CMK (cell line): ENCODE measurements around the gene SORCS2.
"Not testable (repeated sequence)": the region's sequence is repeated elsewhere in the genome, so short reads cannot be mapped to it uniquely, and the experiment has no call there.

Experiments used
- DNase-seq: peaks from one replicate; pipeline ENCODE4 v3.0.0-alpha.2; 2010; ENCODE audit warnings: low read depth

Gene SORCS2

DNA sequence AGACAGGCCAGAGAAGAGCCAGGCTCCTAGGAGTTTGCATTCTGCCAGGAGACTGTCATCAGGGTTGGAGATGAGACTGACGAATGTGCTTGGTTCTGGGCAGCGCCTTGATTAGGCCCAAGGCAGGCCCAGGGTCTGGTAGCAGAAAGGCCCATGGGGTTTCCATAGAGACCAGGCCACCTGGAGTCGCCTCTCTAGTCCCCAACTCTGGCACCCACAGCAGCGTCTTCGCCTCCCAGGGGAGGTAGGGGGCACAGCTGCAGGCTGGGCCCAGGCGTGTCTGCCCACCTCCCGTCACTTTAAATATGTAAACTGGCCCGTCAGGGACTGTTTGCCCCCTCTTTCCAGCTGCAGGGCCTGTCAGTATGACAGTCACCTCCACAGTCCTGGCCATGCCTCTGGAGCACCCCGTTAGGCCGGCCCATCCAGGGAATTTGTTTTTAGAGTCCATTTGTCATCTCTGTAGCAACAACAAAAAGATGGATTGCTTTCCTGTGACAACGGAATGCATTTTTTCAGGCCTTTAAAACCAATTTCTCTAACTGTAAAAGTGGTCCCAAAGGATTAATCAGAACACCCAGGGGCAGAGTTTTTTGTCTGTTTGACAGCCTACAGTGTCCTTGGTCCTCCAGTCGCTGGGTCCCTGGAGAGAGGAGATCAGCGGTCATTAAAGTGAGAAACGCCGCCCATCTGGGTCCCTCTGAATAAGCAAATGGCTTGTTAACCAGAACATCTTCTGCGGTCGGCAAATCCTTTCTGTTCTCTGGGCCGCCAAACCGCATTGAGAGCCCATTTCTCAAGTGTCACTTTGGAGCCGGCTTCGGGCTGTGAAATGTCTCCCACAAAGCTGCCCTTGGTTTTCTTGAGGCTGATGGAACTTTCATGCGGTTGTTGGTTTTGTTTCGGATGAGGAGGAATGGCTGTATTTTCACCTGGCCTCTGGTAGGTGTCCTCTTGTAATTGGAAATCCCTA lies 395.4 kb downstream of the SORCS2 start:
- no peak for DNase-seq

DNA sequence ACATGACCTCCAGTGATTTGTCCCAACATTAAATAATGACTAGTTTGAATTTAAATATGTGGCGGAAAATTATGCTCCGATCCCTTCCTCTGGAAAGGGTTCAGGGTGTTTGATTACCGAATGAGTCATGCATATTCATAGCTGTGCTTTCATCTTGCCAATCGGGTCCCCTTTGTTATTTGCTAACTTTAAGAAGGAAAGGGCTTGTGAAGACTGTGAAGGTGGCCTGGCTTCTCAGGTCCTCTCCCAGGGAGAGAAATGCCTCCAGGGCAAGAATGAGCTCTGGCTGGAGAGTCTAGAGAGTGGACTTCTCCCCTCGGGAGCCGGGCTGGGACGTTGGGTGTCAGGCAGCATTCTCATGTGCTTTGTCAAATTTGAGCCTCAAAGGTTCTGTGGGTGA lies 397.9 kb downstream of the SORCS2 start:
- DNase-seq: no peak

DNA sequence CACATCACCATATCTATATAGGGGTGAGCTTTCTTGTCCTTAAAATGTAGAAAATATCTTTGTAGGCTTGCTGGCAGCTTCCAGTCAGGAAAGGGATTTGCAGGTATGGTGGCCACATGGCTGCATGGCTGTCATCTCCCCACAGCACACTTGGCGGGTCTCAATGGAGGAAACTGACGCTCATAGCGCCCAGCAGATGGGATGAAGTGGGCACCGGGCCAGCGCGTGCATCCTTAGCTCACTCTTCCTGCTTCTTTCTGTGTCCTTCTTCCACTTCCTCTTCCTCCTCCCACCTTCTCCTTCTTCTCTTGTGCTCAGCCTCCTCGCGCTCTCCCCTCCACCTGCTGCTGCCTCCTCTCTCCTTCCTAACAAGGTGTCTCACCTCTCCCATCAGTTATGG lies 398.6 kb downstream of the SORCS2 start:
- no peak for DNase-seq

DNA sequence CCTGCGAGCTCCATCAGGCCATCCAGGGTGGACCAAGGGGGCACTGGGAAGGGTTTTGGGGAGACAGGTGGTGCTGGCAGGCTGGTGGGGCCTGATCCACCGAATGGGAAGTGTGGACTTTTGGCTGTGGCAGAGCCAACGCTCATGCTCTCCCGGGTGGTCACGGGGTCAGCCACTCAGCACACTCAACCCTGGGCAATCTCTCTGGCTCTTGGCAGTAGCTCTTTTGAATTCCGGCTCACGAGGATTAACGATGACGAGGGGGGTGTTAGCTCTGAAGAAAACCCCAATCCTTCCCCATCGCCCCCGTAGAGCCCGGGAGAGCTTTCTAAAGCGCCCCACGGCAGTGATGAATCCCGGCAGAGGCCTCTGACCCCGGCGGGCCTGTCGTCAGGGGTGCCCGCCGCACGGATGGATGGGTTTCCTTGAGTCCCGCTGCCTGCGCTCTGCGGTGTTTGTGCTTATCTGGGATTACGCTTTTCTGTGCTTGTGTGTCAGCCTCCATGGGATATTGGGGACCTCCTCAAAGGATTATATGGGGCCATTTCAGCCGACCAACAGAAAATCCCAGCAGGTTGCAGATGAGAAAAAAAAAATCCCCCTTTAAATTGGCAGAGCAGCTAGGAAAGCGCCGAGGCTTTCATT lies 399.2 kb downstream of the SORCS2 start:
- DNase-seq: no peak

DNA sequence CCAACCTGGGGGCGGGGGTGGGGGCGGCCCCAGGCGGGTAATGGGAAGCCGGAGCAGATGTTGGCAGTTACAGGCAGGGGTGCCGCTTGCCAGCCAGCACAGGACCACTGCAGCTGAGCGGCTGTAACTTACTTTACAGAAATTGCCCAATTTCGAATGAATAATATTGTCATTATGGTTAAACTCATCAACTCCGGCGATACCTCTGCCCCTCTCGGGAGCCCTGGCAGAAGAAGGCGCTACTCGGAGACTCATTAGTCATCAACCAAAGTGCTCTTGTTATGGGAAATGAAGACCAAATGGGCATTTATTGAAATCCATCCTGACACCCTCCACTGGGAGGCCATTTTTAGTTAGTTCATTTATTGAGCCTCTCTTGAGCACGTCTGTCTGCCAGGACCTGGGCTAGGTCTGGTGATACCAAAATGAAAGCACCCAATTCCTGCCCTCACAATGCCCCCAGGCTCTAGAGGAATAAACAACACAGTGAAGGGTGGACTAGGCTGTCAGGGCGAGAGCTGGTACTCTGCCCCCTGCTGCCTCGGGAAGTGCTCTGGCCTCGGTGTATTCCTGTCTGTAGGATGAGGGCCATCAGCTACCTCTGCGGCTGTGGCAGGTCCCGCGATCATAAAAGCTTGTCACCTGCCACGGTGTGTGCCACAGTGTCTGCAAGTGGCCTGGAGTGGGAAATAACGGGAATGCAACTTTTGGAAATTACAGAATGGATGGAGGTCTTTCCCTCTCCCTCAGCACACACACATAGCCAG lies 401.5 kb downstream of the SORCS2 start:
- DNase-seq: no peak

DNA sequence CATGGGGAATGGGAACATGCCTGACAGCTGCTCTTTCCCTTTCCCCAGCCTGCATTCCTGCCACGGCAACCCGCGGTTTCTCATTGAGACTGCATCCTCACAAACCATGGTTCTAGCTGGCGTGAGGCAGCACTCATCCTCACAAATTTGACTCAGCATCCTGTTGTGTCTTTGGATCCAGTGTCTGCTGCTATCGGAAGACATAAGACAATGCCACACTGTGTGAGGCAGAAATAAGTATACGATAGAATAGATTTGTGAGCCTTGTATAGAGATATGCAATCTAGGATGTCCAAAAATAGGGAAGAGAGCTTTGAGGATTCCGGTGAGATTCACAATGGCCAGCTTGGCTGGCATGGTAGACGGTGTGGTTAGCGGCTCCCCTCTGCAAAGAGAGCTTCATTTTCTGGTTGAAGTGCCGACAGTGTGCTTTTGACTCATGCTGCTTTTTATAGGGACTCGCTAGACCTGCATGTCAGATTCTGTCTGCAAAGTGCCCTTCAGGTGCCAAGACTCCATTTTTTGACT lies 403.7 kb downstream of the SORCS2 start:
- DNase-seq: no peak

DNA sequence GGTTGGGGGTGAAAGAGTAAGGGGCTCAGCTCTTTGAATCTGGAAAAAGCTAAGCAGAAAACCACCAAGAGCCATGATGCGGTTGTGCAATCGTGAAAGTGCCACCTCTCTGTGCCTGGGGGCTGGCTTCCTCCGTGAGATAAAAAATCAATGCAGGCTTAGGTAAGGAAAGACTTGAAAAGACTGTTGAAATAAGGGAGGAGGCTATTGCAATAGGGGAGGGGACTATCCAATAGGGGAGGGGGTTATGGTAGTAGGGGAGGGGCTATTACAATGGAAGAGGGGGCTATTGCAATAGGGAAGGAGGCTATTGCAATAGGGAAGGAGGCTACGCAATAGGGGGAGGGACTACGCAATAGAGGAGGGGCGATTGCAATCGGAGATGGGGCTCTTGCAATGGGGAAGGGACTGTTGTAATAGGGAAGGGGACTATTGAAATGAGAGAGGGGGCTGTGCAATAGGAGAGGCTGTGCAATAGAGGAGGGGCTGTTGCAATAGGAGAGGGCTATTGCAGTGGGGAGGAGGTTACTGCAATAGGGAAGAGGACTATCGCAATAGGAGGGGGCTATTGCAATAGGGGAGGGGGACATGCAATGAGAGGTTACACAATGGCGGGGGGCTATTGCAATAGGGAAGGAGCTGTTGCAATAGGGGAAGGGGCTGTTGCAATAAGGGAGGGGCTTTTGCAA lies 404.7 kb downstream of the SORCS2 start:
- no peak for DNase-seq

DNA sequence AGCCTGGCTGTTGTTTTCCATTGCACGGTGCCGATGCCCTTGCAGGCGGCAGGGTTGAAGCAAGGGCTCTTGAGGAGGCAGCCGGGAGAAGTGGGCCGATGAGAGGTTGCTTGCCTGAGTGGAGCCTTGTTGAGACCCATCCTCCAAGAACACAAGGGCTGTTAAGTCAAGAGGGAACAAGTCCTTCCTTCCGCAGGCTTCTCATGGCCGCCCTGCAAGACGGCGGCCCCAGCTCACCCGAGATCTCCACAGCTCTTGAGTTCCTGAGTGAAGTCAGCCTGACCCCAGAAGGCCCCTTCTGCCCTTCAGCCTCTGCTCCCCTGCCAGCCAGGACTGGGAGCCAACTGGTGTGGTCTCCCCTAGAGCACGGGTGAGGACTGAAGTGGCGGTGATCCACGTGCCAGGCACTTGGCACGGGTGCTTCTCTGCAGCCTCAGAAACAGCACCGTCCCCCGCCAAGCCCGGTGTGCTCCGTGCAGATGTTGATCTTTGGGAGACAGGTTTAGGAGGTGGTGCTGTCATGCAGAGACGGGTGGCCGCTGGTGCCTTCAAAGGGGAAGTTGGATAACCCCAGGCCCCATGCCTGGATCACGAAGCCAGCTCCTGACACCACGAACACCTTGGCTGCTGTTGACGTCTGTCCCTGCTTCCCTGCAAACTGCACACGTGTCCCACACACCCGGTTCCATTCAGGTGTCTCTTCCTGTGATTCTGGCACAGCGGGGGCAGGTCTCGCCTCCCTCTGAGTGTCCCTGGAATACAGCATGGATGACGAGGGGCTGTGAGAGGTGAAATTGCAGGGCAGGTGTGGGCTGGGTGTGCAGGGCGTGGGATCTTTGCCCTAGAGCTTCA lies 406.8 kb downstream of the SORCS2 start:
- DNase-seq: no peak

DNA sequence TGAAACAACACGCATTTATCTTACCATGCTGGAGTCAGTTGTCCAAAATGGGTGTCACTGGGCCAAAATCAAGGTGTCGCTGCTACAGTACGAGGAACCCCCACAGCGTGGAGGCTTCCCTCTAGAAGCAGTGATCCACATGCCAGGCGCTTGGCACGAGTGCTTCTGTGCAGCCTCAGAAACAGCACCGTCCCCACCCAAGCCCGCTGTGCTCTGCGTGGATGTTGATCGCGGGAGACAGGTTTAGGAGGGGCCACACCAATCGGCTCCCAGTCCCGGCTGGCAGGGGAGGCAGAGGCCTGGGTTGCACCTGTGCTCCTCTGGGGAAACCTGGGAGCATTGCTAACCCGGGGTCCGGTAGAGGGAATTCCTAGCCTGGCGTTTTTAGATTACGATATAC lies 407.9 kb downstream of the SORCS2 start:
- DNase-seq: no peak

DNA sequence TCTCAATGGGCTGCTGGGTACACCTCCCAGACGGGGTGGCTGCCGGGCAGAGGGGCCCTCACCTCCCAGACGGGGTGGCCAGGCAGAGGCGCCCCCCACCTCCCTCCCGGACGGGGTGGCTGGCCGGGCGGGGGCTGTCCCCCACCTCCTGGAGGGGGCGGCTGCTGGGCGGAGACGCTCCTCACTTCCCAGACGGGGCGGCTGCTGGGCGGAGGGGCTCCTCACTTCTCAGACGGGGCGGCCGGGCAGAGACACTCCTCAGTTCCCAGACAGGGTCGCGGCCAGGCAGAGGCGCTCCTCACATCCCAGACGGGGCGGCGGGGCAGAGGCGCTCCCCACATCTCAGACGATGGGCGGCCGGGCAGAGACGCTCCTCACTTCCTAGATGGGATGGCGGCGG lies 409.8 kb downstream of the SORCS2 start:
- DNase-seq: not testable (repeated sequence)

DNA sequence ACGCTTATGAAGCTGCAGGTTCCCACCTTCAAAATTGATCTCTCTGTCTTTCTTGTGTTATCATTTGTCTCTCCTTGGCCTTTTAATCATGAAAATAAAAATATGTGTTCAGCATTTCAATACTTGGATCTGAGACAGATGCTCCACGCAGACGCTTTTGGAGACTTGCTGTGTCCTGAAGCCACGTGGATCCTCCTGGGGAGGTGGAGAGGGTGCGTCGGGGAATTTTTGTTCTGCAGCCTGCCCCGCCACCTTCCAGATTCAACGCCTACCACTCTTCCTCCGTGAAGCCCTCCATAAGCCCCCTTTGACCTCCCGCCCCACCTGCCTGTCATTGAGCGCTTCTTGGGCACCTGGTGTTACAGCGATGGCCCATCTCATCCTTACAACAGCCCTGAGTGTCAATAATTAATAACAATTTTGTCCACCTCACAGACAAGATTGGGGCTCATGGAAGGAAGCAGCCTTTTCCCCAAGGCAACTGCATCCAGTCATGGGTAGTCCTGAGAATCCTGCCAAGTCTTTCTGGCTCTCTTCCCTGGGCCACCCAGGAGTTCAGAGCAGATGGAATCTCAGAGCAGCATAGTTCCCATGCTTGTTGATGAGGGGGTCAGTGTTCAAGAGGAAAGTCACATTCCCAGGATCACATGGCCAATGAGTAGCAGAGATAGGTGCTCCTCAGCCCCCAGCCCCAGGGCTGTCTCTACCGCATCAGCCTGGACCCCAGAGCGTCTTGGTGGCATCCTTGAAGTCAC lies 415.0 kb downstream of the SORCS2 start:
- no peak for DNase-seq

DNA sequence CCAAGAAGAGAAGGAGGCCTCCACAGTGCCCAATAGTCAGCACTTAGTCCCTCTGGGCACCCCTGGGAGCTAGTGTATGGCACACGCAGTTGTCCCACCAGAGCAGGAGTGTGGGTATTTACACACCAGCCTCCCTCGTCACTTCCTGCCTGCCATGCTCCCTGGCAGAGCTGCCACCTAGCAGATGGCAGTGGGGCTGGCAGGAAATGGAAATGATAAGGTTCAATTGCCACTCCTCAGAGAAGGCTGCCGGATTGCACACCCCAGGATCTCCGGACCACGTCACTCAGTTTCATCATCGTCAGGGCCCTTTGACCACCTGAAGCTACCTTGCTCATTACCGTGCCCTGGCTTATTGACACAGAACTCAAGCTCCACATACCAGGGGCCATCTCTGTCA lies 415.7 kb downstream of the SORCS2 start:
- DNase-seq: no peak

DNA sequence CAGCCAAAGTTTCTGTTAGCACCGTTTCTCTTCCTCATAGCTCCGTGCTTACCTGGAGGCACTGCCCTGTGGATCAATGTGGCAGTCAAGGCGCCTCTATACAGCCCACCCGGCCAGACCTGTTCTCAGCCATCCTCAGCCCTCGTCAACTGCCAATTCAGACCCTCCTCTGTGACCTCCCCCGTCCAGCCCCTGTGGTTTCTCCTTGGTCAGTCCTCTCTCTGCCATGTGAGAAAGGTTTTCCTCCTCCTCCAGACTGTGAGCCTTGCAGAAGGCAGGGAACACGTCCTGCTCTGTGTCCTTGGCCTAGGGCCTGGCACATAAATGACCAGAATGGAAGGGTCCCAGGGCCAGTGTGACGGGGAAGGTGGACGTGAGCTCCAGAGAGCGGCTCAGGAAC lies 417.0 kb downstream of the SORCS2 start:
- no peak for DNase-seq

DNA sequence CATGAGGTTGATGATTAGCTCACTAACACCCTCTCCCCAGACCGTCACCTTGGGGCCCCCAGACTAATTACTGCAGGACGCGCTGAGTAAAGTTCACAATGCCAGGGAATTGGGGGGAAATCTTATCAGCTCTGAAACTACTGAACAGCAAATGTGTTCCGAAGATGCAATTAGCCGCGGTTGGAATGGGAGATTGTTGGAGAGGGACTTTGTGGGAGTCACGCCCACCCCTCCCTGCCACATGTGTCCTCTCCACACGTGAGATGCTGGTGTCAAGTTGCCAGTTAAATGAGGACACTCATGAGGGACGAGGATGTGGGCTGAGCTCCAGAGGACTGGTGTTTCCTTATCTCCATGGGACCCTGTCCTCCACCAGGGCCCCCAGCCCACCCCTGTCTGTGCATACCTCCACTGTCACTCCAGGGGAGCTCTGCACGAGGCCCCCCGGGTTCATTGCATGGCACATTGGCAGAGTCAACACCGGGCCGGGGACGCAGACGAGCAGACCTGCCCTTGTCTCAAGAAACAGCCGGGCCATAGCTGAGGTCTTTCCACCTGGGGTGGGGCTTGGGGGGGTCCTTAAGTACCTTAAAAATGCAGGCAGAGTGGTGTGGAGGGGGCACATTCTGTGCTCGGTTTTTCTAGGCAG lies 417.8 kb downstream of the SORCS2 start:
- DNase-seq: no peak

DNA sequence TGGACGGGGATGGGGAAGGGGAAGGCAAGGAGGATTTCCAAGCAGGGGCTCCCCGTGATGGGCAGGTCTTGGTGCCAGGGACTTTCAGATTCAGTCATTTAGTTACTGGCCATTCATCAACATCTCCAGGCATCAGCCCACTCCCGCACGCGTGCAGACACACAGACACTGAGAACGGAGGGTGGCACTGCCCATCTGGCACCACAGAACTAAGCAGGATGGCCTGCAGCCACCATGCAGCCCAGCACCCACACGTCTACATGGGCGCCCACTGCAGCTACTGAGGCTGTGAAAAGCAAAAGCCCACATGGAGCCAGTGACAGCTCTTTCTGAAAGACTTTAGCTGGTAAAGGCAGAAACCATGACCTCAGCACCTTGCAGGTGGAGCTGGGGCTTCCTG lies 418.5 kb downstream of the SORCS2 start:
- no peak for DNase-seq

DNA sequence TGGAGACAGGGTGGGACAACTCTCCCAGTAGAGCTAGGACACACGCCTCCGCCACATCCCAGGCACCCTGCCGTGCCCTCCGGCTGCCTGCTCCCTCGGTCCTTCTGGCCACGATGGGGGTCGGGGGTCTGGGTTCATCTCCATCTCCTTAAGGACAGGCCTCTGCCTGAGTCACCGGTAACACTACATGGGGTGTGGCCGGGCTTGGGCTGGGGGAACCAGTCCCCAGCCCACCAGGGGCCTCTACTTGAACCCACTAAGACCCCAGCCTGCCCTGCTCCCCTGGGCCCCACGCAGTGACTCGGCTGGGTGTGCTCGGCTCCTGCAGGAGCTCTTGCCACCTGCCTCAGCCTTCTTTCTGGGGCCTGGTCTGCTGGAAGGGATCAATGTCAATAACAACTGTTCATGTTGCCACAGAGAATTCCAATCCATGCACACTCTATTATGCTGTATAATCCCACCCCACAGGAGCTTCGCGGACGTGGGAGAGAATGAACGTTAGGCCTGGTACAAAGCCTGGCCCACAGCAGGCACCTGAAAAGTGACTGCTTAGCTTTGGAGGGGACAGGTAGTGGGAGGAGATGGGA lies 420.1 kb downstream of the SORCS2 start:
- DNase-seq: no peak

DNA sequence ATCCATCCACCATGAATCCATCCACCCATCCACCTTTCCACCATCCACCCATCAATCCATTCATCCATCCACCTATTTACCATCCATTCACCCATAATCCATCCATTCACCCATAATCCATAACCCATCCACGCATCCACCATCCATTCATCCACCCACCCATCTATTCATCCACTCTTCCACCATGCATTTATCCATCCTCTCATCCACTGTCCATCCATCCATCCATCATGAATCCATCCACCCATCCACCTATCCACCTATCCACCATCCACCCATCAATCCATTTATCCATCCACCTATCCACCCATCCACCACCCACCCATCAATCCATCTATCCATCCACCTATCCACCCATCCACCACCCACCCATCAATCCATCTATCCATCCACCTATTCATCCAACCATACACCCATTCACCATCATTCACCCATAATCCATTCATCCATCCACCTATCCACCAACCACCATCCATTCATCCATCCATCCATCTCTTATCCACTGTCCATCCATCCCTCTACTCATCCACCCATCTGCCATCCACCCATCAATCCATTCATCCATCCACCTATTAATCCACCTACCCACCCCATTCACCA lies 422.1 kb downstream of the SORCS2 start:
- DNase-seq: no peak

DNA sequence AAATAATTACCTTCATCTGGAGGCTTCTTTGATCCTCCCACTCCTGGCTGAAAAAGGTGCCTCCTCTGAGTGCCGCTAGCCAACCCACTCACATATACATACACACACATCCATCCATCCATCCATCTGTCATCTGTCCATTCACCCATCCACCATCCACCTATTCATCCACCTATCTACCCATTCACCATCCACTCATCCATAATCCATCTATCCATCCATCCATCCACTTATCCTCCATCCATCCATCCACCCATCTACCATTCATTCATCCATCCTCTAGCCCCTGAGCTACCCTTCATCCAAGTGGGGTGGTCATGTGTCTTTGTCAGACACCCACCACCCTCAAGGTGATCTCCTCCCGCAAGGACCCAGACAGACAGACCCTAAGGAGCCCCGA lies 423.9 kb downstream of the SORCS2 start:
- DNase-seq: no peak

DNA sequence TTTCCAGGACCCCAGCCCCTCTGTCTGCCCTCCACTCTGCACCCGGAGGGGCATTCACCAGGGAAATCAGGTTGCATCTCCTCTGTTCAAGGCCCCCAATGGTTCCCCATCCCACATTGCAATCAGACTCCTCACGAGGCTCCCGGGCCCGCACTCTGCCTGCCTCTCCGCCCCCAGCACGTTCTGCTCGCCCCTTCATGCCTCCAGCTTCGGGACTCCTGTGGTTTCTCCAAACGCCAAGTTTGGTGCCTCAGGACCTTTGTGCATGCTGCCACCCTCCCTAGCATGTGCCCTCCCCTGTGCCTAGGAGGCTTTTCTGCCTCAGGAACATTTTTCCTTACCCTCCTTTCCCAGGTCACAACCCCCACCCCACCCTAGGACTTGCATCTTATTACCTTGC lies 426.0 kb downstream of the SORCS2 start:
- DNase-seq: no peak
